Sigmoid colon (tissue), 4 donors: ENCODE measurements around the gene LPP.

Experiments
- CTCF ChIP-seq, 4 experiments: fragments of 450-650 bp in 3 of 4; fragments of 200-600 bp in 1 of 4; IDR thresholded peaks; one replicate each; pipeline ENCODE4 v1.5.1; 2016 to 2019; ENCODE audit warnings: antibody characterized with exemption in 4 of 4, mild to moderate bottlenecking in 3 of 4, moderate library complexity in 2 of 4
- EP300 ChIP-seq, 4 donors: sonication (generic); formaldehyde crosslinking; IDR thresholded peaks; one replicate each; pipeline ENCODE4 v1.6.1; 2017; ENCODE audit warnings: antibody characterized with exemption in 4 of 4

- TF ChIP-seq CTCF (IDR thresholded peaks at IDR 0.05) (no peak), EP300 (IDR thresholded peaks at IDR 0.05) (no peak)
Observed at GRCh38 chr3:188526057-188526456, 372.1 kb downstream of the LPP start.
